Endothelial cell of umbilical vein (primary cell): ENCODE measurements around the gene OR5B17. TPM values are rescaled to one million over a fixed set of nuclear protein-coding genes. Genes with fewer than 3 reads are reported as not detected.

ENCODE experiments used
- BruUV-seq: library from RNA; stranded (reverse); fragments of 400-500 nt; replicated peaks from 2 replicates; lab custom pipeline; 2021; lab: Mats Ljungman, UMichigan
- CTCF ChIA-PET: fragments of 300-600, 350-600 bp; sonication (Branson Sonifier 250); formaldehyde crosslinking; loops from one replicate; lab custom pipeline; 2021; ENCODE audit warnings: antibody characterized with exemption, inconsistent platforms; lab: Charles Lee
- POLR2A ChIA-PET: fragments of 300-600, 350-600 bp; sonication (Branson Sonifier 250); formaldehyde crosslinking; loops from one replicate; lab custom pipeline; 2021; ENCODE audit warnings: antibody characterized with exemption, inconsistent platforms; lab: Charles Lee
- DNase-seq: peaks from one replicate; pipeline ENCODE4 v3.0.0-alpha.2; 2011; ENCODE audit warnings: low read depth, low spot score
- FAIRE-seq: peaks from 2 replicates; lab custom pipeline; 2011; peaks lifted over from hg19 to GRCh38; lab: Jason Lieb, UNC
- H2AFZ ChIP-seq: 2 replicates; pipeline ENCODE4 v1.6.0; 2012; ENCODE audit warnings: low read depth, low read length, control low read depth, inconsistent platforms
- H3K27ac ChIP-seq: 2 replicates; pipeline ENCODE4 v1.5.1; 2011; ENCODE audit warnings: low read depth, mild to moderate bottlenecking, control low read depth, low read length, moderate library complexity; ENCODE audit not compliant: insufficient read depth
- H3K27me3 ChIP-seq, 2 experiments: 2 replicates each; pipeline versions ENCODE4 v1.6.0 to v1.6.1; 2011; ENCODE audit warnings: low read length in 2 of 2, mixed read lengths in 1 of 2; ENCODE audit not compliant: control insufficient read depth in 2 of 2, insufficient read depth in 2 of 2
- H3K36me3 ChIP-seq, 2 experiments: 2 replicates in 1 of 2; 3 replicates in 1 of 2; pipeline ENCODE4 v1.5.1; 2011; ENCODE audit warnings: low read length in 2 of 2, mild to moderate bottlenecking in 1 of 2, moderate library complexity in 1 of 2; ENCODE audit not compliant: control insufficient read depth in 2 of 2, insufficient read depth in 2 of 2; ENCODE audit errors: extremely low read depth in 1 of 2
- H3K4me1 ChIP-seq: 3 replicates; pipeline ENCODE4 v1.5.1; 2011; ENCODE audit warnings: mild to moderate bottlenecking, low read length; ENCODE audit not compliant: control insufficient read depth, insufficient read depth; ENCODE audit errors: extremely low read depth
- H3K4me2 ChIP-seq: 2 replicates; pipeline ENCODE4 v1.6.1; 2011; ENCODE audit warnings: low read length, control low read depth, mixed read lengths; ENCODE audit not compliant: insufficient read depth
- H3K4me3 ChIP-seq, 3 experiments: fragments of 200-600 bp in 1 of 3; sonication (generic), shearing (Covaris generic) in 1 of 3; replicated peaks in 1 of 3; 2 replicates each; pipeline ENCODE4 v1.5.1; 2011 to 2016; ENCODE audit warnings: control low read depth in 3 of 3, low read length in 3 of 3, mild to moderate bottlenecking in 2 of 3, inconsistent platforms in 1 of 3, low read depth in 1 of 3, moderate library complexity in 1 of 3; ENCODE audit not compliant: insufficient read depth in 1 of 3
- H3K79me2 ChIP-seq: 2 replicates; pipeline ENCODE4 v1.6.0; 2012; ENCODE audit warnings: low read length, inconsistent platforms; ENCODE audit not compliant: control insufficient read depth, insufficient read depth
- H3K9ac ChIP-seq: replicated peaks from 2 replicates; pipeline ENCODE3; 2011; ENCODE audit warnings: low read length, control low read depth; ENCODE audit not compliant: insufficient read depth; ENCODE audit errors: extremely low read depth
- H3K9me1 ChIP-seq: replicated peaks from 3 replicates; pipeline ENCODE4 v1.6.0; 2011; ENCODE audit warnings: mild to moderate bottlenecking, low read length; ENCODE audit not compliant: control insufficient read depth, insufficient read depth; ENCODE audit errors: extremely low read depth
- H3K9me3 ChIP-seq: replicated peaks from 2 replicates; pipeline ENCODE4 v1.5.1; 2012; ENCODE audit warnings: low read length, inconsistent platforms; ENCODE audit not compliant: control insufficient read depth, insufficient read depth
- H4K20me1 ChIP-seq: replicated peaks from 2 replicates; pipeline ENCODE3; 2011; ENCODE audit warnings: mild to moderate bottlenecking, low read length; ENCODE audit not compliant: control insufficient read depth, insufficient read depth; ENCODE audit errors: extremely low read depth
- EZH2 ChIP-seq: IDR thresholded peaks from 2 replicates; pipeline ENCODE4 v1.6.1; 2012; ENCODE audit warnings: borderline replicate concordance, low read depth, mild to moderate bottlenecking, moderate library complexity, low read length, inconsistent platforms; ENCODE audit not compliant: severe bottlenecking
- FOS ChIP-seq: IDR thresholded peaks from 2 replicates; pipeline ENCODE4 v1.6.1; 2011; ENCODE audit warnings: mild to moderate bottlenecking, low read length, moderate library complexity, borderline replicate concordance; ENCODE audit not compliant: insufficient read depth
- GATA2 ChIP-seq: IDR thresholded peaks from 2 replicates; pipeline ENCODE4 v1.7.0; 2011; ENCODE audit warnings: low read depth, mild to moderate bottlenecking, moderate library complexity, mixed read lengths, low read length; ENCODE audit not compliant: insufficient read length, insufficient read depth
- JUN ChIP-seq: IDR thresholded peaks from 2 replicates; pipeline ENCODE4 v1.6.1; 2011; ENCODE audit warnings: borderline replicate concordance, low read depth; ENCODE audit not compliant: insufficient read length, insufficient read depth
- MYC ChIP-seq: IDR thresholded peaks from one replicate; pipeline ENCODE4 v1.6.1; 2011; ENCODE audit warnings: mild to moderate bottlenecking, low read depth, low read length
- POLR2A ChIP-seq: IDR thresholded peaks from 2 replicates; pipeline ENCODE4 v1.6.1; 2012; ENCODE audit warnings: low read depth, mild to moderate bottlenecking, control low read depth, low read length
- POLR2AphosphoS5 ChIP-seq: IDR thresholded peaks from 2 replicates; pipeline ENCODE4 v1.6.1; 2012; ENCODE audit warnings: low read depth, mild to moderate bottlenecking, control low read depth, low read length, moderate library complexity; ENCODE audit not compliant: insufficient read depth
- dilution Hi-C: fragments of 300-500 bp; cut with MboI; formaldehyde crosslinking; loops from one replicate; pipeline ENCODE4 v1.15.0; 2019; ENCODE audit warnings: low sequenced_read_pairs; ENCODE audit not compliant: extremely low pct_ligation_motif_present
- intact Hi-C: fragments of 100-400 bp; cut with micrococcal nuclease; formaldehyde crosslinking; loops from one replicate; pipeline ENCODE4 v1.10.0; 2022
- polyA plus RNA-seq, 4 experiments: library from polyadenylated mRNA; depleted of rRNA in 3 of 4; stranded (reverse) in 3 of 4; unstranded in 1 of 4; fragments of >200 nt; gene quantifications; 2 replicates each; pipeline versions ENCODE4 v1.2.1 to v1.2.3, GENCODE V29; 2011 to 2012; ENCODE audit warnings: missing spikeins in 1 of 4
- total RNA-seq: library from RNA; stranded (reverse); gene quantifications from 2 replicates; pipeline ENCODE4 v1.2.3, GENCODE V29; 2021
- TF ChIP-seq, protein P1 (sequence below): IDR thresholded peaks from 2 replicates; pipeline ENCODE4 v1.6.1; 2011; ENCODE audit not compliant: insufficient read depth, insufficient read length
- TF ChIP-seq, protein P2 (sequence below), 2 donors: IDR thresholded peaks; 1 replicate in 1 of 2; 2 replicates in 1 of 2; pipeline ENCODE4 v1.5.1; 2011; ENCODE audit warnings: low read length in 2 of 2, mild to moderate bottlenecking in 2 of 2, moderate library complexity in 2 of 2, control low read depth in 1 of 2, inconsistent platforms in 1 of 2, low read depth in 1 of 2; ENCODE audit not compliant: insufficient read depth in 1 of 2; ENCODE audit errors: extremely low read depth in 1 of 2

Gene OR5B17
- total and polyA plus RNA-seq, 2 donors (not counting 3 experiments of a cell fraction or from before 2014, with no cell fraction given) = not detected

DNA sequence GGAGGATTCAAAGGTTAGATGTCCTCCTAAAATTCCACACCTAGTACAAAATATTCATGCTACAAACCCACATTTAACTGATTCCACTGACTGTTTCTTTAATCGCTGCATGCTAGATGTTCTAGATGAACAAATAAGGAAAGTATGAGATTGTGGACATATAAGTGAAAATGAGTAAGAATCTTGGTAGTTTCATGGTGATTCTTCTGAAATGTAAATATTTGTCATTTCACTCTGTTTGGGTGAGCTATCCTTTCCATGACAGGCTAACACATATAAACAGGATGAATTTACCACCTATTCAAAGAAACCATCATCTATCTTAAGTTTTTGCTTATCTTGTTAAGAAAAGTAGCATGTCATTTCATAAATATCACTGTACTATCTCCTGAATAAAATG is 33.0 kb upstream of the OR5B17 start:
- no TSS peak for BruUV-seq
- peaks cover 18% of the 10 kb centered on the region for H3K4me1 ChIP-seq
- POLR2A ChIA-PET = no interaction called here

More for the DNA sequence above, 33.0 kb upstream of the OR5B17 start:
- intact Hi-C loops = no loop called here
- no peaks in the 10 kb centered on the region for H3K36me3 ChIP-seq
- H3K4me3 ChIP-seq = no peak overlapping the region
- no peak for TF ChIP-seq JUN
- TF ChIP-seq, protein P1, sequence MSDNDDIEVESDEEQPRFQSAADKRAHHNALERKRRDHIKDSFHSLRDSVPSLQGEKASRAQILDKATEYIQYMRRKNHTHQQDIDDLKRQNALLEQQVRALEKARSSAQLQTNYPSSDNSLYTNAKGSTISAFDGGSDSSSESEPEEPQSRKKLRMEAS = no peak
- TF ChIP-seq POLR2AphosphoS5 = no peak
- TF ChIP-seq FOS = no peak
- no peak for TF ChIP-seq MYC
- no peak for TF ChIP-seq GATA2
- TF ChIP-seq POLR2A = no peak
- TF ChIP-seq, protein P2, sequence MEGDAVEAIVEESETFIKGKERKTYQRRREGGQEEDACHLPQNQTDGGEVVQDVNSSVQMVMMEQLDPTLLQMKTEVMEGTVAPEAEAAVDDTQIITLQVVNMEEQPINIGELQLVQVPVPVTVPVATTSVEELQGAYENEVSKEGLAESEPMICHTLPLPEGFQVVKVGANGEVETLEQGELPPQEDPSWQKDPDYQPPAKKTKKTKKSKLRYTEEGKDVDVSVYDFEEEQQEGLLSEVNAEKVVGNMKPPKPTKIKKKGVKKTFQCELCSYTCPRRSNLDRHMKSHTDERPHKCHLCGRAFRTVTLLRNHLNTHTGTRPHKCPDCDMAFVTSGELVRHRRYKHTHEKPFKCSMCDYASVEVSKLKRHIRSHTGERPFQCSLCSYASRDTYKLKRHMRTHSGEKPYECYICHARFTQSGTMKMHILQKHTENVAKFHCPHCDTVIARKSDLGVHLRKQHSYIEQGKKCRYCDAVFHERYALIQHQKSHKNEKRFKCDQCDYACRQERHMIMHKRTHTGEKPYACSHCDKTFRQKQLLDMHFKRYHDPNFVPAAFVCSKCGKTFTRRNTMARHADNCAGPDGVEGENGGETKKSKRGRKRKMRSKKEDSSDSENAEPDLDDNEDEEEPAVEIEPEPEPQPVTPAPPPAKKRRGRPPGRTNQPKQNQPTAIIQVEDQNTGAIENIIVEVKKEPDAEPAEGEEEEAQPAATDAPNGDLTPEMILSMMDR (IDR thresholded peaks at IDR 0.05; ENCODE audit: extremely low read depth in 1 of 2, insufficient read depth in 1 of 2, low read depth in 1 of 2, low read length in 2 of 2) = no peak
- no peak for TF ChIP-seq EZH2
- no peaks in the 10 kb centered on the region for H3K9me1 ChIP-seq
- FAIRE-seq = no peak
- H3K27me3 ChIP-seq = no peaks in the 10 kb centered on the region
- H3K4me2 ChIP-seq = no peak overlapping the region
- no peak for DNase-seq
- H3K27ac ChIP-seq = no peak overlapping the region
- no peak overlapping the region for H2AFZ ChIP-seq
- H3K9me3 ChIP-seq = no peaks in the 10 kb centered on the region
- H3K79me2 ChIP-seq = no peaks in the 10 kb centered on the region
- no peaks in the 10 kb centered on the region for H4K20me1 ChIP-seq
- dilution Hi-C loops = no loop called here
- no peak overlapping the region for H3K9ac ChIP-seq
- CTCF ChIA-PET = interaction anchor here (0.6 kb wide), 1 partner anchor 11 kb away, joined by 3 read pairs; no protein-coding TSS in a partner anchor
